HG02763 (cell line): ENCODE results near the gene SGTB.
"Not testable (repeated sequence)": the region's sequence is repeated elsewhere in the genome, so short reads cannot be mapped to it uniquely, and the experiment has no call there.

Experiments
- ATAC-seq: cut with Tn5 transposase; IDR thresholded peaks from one replicate; pipeline ENCODE4 v1.9.1; 2021; ENCODE audit warnings: mild to moderate bottlenecking, moderate library complexity; ENCODE audit not compliant: unreplicated experiment

Gene SGTB

DNA sequence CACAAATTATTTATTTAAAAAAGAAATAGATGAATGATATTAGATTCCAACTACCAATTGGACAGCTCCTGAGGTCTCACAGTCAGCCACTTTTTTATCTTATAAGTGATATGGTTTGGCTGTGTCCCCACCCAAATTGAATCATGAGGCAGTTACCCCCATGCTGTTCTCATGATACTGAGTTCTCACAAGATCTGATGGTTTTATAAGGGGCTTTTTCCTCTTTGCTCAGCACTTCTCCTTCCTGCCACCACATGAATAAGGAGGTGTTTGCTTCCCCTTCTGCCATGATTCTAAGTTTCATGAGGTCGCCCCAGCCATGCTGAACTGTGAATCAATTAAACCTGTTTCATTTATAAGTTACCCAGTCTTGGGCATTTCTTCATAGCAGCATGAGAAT, 13.0 kb upstream of the SGTB start:
- no peak for ATAC-seq

DNA sequence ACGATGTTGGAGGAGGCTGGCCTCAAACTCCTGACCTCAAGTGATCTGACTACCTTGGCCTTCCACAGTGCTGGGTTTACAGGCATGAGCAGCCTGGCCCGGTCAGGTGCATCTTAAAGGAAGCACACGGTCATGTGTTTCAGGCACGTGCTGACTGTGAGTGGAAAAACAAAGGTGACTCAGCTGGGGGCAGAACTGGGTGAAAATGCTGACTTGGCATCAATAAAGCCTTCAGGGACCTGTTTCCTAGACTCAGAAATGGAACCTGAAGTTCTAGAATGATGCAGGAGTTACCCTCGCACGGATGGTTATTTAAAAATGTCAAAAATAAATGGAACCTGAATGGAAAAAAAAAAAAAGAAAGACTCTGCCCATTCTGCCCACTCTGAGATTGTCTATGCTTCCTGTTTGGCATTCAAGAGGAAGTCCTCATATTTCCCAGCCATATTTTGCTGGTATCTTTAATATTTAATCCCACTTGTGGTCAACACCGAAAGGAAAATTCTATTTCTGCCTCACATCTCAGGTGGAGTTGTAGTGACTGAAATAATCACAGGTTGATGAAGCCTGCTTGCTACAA, 12.4 kb upstream of the SGTB start:
- ATAC-seq = not testable (repeated sequence)

DNA sequence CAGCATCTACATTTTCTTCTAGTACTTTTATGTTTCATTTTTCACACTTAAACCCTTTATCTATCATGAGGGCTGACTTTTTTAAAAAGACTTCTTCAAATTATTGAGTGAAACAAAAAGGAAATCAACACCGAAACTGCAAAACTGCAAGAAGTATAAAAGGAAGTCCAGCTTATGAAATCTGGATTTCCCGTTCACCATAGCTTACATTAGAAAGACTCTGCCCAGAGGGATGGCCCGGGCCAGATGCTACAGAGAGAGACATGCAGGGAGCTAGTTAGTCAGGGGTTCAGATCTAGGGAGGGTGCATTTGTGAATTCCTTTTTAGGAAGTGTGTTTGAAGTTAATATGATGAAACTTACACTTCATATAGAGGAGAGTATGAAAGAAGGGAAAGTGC, 10.1 kb upstream of the SGTB start:
- ATAC-seq = not testable (repeated sequence)

DNA sequence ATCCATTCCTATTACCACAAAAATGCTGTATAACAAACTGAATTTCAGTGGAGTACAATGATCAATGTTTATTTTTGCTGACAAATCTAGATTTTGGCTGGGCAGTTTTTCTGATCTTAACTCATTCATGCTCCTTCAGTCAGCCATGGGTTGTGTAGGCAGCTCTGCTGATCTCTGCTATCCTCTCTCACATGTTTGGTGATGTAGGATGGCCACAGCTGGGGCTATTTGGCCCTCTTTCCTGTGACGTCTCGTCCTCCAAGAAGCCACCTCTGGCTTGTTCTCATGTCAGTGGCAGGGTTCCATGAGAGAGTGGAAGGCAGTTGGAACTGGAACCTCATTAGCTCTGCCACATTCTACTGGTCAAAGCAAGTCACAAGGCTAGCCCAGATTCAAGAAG, 9.0 kb upstream of the SGTB start:
- ATAC-seq = no peak

DNA sequence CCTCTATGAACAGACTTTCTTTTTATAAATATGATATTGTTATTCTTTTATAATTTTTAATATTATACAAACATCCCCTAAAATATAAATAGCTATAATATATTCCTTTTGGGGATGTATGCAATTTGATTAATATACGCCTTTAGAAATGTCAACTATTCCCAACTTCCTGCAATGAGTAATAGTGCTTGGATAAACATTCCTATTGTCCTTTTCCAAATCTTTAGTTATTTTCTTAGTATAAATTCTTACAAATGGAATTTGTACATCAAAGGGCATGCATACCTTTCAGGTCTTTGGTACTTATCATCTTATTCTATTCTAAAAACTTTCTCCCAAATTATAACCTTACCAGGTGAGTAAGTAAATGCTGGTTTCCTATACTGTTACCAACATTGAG, 6.3 kb upstream of the SGTB start:
- ATAC-seq = no peak

DNA sequence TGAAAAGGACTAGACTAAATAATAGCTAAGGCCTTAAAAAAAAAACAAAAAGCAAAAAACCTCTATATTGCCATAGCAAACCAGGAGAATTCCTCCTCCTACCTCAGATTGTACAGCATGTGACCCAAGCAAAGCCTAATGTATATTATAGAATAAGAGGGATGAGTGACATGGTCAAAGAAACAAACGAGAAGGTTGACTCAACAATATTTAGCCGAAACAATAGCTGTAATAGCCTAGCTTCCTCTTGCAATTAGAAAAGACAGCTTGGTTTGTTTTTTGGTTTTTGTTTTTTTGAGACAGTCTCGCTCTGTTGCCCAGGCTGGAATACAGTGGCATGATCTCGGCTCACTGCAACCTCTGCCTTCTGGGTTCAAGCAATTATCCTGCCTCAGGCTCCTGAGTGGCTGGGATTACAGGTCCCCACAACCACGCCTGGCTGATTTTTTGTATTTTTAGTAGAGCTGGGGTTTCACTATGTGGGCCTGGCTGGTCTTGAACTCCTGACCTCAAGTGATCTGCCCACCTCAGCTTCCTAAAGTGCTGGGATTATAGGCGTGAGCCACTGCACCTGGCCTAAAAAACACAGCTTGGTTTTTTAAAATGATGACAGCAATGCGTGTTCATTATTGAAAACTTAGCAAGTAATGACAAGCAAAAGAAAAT, 5.7 kb upstream of the SGTB start:
- ATAC-seq = no peak

DNA sequence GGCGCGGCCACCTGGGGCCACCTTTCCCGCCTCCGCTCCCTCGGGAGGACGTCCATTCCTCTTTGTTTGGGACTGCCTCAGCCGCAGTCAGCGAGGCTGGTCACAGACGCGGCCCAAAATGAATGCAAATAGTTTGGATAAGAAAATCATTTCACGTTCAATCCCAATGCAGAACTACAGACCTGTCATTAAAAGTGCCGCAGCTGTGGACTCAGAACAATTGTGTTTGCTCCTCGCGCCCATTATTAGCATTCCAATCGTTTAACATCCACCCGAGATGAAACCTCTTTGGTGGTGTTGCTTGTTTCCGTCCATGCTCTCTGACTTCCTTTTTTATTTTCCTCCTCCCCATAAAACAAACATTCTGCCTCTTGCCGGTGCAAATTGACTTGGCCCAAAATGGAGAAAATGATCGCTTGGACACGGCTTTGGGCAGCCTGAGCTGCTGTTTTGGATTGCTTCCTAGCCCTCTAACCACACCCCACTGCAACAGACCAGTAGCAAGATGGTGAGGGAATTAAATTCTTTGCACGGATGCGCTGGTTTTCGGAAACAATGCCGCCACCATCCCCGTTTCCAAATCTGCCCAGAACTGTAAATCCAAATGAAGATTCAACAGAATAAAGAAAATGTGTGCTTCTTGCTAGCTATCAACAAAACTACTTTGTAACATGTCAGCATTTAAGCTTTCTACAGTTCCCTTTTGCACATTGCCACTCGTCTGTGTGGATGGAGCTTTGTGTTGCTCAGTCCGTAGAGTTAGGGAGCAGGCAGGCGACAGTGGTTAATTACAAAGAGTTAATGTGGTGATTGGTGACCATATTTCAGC, 880 bp upstream of the SGTB start:
- no peak for ATAC-seq

DNA sequence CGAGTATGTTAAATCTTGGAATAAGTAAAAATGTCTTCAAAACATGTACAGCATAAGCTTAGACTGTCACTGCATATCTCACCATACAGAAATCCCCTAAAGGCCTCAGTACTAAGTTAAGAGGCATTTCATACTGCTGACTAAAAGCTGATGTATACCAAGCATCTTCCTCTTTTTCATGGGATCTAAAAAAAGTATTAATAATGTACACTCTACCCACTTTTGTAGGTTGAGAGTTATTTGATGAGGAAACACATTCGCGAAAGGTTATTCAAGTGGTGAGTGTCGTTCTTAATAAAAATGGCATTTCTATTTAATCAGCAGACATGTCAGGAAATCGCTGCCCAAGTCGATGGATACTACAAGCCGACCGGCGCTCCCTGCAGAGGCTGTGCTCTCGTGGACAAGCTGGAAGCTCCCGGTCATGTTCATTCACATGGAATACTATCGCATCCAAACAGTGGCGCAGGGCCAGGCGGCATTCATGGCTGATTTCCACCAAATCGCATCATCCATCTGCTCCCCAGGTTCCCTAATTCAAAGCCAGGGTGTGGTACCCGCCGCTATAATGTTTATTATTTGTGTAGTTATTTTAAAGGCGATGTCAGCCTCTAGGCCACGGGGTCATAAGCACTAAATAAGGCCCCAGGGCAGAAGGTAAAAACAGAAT, 724 bp downstream of the SGTB start:
- peak; percentile 3 for ATAC-seq

DNA sequence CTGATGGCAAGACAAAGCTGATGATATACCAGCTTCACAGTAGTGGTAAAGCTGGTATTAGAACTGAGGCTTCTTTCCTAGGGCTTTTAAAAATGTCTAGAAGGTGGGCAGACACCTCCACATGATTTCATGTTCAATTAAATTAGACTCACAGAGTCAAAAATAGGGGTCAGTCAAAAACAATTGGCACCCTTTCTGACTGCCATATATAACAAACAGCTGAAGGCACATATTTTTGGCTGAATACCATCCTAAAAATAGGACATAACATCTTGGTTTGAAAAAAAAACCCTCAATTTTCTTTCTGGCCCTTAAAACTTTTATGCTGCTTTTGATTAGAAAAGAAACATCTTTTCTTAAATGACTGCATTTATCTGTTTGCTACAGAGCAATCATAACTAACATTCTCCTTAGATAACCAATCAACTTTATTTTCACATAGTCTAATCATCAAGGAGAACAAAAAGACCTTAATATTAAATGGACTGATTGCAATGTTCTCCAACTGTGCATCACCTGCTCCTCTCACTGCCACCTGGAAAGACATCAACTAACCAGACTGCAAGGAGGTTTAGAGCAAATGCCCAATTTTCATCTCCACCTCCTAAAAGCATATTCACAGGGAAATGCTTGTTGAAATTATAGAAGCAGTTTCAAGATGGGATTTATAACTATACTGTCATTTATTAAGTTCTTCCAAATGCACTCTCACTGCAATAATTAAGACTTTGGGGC, 3.2 kb downstream of the SGTB start:
- no peak for ATAC-seq

DNA sequence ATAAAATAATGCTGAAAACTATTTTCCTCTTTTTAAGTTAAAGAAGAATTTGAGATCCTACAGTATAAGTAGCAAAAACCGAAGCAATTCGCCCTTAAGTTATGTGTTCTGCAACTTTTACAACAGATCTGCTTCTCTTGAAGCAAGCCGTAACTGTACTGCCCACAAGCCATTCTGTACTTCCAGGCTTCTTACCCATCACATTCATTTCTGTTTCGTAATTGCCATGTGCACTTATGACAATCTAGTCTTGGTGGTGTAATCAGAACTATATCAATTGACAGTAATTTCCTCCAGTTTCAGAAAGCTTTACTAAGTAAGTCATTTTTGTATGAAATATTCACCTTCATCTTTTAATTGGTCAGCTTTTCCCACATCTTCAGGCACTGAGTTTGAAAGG, 13.8 kb downstream of the SGTB start:
- ATAC-seq = no peak

DNA sequence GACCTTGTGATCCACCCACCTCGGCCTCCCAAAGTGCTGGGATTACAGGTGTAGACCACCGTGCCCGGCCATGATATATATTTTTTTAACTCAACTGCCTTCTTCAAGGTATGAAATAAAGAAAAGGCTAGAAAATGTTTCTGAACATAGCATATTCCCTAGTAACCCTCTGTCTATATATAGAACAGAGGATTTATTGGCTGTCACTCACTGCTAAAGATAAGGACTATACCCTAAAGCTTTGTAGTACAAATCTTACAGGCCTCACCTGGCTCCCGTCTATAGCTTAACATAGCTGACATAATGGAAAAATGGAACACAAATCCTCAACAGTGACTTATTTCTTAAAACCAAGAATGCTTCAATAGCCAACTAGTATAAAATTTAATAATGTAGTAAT, 14.2 kb downstream of the SGTB start:
- ATAC-seq = no peak

DNA sequence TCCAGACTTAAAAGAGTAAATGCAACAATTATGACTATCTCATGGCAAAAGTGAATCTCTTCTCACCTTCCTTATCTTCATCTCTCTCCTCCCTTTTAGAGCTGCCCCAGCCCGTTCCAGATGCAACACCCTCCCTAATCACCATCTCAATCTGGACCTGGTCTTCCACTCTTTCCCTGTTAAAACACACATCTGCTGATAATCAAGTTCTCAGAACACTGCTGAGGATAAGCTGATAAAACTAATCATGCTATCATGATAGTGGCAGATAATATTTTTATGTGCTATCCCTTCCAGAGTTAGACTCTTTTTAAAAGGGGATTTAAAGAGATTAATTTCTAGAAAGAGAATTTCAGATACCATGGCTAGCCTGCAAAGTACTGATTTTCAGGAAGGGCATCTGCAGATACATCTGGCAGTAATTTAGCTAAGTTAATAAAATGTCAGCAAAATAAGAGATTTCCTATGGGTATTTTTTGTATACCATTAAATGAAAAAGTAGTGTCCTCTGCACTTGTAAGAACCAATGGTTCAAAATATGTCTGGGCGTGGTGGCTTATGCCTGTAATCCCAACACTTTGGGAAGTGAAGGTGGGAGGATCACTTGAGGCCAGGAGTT, 17.2 kb downstream of the SGTB start:
- ATAC-seq = no peak

DNA sequence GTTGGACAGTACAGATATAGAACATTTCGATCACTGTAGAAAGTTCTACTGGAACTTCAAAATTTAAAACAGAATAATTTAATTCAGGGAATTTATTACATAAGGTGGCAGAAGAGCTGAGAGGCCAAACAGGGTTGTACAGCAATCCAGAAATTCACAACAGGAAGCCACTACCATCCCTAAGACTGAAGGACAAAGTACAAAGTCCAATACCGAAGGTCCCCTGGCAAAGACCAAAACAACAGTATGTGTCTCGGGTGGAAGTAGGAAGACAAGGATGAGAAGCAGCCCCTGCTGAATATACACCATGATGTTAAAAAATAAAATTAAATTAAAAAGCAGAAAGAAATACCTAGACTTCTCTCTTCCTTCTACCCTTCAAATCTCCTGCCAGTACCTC, 19.9 kb downstream of the SGTB start:
- ATAC-seq = no peak

DNA sequence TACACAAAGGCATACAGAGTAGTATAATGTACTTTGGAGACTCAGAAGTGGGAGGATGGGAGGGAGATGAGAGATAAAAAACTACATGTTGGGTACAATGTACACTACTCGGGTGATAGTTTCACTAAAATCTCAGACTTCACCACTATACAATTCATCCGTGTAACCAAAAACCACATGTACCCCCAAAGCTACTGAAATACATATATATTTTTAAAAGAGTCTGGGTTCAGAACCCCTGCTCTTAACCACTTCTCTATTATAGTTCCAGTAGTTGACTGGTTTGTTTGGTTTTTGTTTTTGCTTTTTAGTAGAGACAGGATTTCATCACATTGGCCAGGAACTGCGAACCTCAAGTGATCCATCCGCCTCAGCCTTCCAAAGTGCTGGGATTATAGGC, 22.6 kb downstream of the SGTB start:
- ATAC-seq = peak; percentile 40

DNA sequence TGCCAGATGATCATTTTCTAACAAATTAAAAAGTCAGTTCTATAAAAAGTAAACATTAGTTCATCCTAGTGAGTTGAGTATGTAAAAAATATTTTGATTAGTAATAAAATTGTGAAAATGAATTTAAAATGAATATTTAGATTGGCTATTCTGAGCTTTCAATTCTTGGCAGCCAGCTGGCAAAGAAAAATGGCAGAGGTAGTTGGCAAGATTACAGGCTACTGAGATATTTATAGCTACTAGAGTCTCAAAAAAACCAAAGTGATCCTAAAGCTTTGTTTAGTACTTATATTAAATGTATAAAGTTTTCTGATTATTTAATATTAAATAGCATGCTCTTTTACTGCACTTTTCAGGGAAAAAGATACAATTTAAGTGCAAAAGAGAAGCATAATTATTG, 25.0 kb downstream of the SGTB start:
- no peak for ATAC-seq

DNA sequence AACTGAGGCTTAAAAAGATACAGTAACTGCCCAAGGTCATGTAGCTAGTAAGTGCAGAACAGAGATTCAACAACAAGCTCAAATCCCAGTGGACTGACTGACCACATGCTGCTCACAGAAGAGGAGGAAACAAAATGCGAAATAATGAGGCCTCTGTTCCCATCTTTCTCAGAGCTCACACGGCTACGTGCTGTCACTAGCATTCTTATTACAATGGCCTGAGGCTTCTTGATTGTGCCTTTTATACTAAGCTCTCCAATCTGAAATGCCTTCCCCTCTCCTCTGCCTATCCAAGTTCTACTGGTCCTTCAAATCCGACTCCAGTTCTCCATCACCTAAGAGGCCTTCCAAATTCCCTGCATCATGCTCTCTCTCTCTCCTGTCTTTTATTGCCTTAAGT, 26.0 kb downstream of the SGTB start:
- ATAC-seq = no peak

DNA sequence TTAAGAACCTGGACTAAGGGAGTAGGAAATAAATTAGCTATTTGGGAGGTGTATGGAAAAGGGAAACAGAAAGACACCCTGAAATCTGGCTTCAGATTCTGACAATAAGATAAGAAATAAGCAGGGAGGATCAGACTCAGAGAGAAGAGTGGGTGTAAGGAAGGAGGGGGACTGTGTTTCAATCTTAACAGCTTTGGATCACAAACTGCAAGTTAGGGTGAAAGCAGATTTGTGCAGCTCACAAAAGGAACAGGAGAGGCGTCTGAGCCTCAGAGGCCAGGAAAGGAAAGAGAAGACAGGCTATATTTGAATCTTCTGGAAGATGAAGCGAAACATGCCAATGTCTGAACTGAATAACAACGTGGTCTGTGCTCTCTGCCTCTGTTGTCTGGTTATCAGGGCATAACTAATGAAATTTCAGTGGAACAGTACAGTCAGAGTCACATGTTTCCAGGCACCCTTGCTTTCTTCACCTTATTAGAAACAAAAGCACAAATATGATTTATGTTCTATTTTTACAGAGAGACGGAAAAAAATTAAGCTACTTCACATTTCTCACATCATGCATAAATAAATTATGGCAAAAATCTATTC, 26.6 kb downstream of the SGTB start:
- peak; percentile 60 for ATAC-seq

DNA sequence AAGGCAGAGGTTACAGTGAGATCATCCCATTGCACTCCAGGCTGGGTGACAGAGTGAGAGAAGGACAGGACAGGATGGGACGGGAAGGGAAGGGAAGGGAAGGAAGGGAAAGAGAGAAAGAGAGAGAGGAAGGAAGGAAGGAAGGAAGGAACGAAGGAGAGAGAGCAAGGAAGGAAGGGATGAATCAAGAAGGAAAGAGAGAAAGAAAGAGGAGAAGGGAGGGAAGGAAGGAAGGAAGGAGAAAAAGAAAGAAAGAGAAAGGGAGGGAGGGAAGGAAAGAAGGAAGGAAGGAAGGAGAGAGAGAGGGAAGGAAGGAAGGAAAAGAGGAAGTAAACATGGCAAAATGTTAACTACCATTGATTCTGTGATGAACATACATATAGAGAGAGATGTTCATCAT, 28.8 kb downstream of the SGTB start:
- ATAC-seq = no peak

DNA sequence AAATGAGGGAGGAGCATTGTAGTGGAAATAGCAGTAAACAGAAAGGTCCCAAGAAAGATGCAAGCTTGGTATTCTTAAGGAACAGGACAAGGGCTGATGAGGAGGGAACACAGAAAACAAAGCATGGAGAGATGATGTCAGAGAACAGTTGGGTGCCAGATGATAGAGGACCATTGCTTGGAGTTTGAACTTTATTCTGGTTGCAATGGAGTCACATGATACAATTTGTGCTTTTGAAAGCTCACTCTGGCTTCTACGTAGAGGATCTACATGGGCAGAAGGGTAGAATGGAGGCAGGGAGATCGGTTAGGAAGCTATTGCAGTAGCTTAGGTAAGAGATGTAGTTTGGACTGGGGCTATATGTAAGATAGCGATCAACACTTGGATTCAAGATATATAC, 39.8 kb downstream of the SGTB start:
- no peak for ATAC-seq

DNA sequence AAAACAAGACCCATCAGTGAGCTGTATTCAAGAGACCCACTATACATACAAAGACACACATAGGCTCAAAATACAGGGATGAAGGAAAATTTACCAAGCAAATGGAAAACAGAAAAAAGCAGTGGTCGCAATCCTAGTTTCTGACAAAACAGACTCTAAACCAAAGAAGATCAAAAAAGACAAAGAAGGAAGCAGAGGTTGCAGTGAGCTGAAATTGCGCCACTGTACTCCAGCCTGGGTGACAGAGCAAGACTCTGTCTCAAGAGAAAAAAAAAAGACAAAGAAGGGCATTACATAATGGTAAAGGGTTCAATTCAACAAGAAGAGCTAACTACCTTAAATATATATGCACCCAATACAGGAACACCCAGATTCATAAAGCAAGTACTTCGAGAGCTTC, 45.9 kb downstream of the SGTB start:
- not testable (repeated sequence) for ATAC-seq
